HG02759 (cell line): Measurements from ENCODE around the gene HSPA4.

Experiments
- ATAC-seq: cut with Tn5 transposase; IDR thresholded peaks from one replicate; pipeline ENCODE4 v1.9.1; 2021; ENCODE audit warnings: mild to moderate bottlenecking, moderate library complexity; ENCODE audit not compliant: unreplicated experiment

HSPA4 gene

DNA sequence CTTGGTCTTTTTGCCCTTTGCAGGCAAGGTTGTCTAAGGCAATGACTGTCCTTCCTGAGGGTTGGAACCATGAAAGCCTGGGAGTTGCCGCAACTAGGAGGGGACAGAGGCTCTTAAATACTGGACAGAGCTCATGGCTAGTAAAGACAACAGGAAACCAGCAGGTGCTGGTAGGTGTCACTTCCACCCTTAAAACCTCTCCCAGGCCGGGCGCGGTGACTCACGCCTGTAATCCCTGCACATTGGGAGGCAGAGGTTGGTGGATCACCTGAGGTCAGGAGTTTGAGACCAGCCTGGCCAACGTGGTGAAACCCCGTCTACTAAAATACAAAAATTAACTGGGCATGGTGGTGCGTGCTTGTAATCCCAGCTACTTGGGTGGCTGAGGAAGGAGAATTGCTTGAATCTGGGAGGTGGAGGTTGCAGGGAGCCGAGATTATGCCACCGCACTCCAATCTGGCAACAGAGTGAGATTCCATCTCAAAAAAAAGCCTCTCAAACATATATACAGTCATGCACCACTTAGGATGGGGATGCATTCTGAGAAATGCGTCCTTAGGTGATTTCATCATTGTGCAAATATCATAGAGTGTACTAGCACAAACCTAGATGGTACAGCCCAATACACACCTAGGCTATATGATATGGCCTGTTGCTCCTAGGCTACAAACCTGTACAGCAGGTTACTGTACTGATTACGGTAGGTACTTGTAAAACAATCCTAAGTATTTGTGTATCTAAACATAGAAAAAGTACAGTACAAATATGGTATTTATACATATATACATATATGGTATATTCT is 102.7 kb downstream of the HSPA4 start:
- ATAC-seq, result no peak

DNA sequence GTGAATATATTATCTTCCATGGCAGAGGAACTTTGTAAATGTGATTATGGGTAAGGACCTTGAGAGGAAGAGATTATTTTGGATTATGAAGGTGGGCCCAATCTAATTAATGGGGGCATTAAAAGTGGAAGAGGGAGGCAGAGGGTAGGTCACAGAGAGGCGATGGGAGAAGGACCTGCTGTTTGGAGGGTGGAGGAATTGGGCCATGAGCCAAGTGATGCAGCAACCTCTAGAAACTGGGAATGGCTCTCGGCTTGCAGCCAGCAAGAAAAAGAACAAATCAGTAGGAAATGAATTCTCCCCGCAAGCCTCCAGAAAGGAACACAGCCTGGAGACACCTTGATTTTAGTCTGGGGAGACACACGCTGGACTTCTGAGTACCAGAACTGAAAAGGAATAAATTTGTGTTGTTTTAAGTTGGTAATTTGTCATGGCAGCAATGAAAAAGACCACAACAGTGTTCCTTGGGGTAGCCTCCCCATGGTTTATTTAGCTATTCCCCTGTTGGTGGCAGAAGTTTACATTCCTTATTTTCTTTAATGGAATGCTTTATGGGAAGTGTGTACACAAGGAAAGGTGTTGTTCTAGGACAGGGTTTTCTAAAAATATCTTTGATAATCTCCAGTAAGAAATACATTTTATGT is 103.6 kb downstream of the HSPA4 start:
- ATAC-seq, result no peak
